Liver (tissue), 9 donors: ENCODE results near the gene TNFRSF12A. TPM values are rescaled to one million over a fixed set of nuclear protein-coding genes. Genes with fewer than 3 reads are reported as not detected.

Experiments used
- DNase-seq: peaks from one replicate; pipeline ENCODE4 v3.0.0-alpha.2; 2017; ENCODE audit warnings: low spot score
- H3K27ac ChIP-seq, 2 donors: one replicate each; pipeline ENCODE4 v1.7.0; 2013; ENCODE audit warnings: inconsistent platforms in 2 of 2, low read length in 2 of 2, control low read depth in 1 of 2, low read depth in 1 of 2, mild to moderate bottlenecking in 1 of 2
- H3K27me3 ChIP-seq, 4 donors: one replicate each; pipeline versions ENCODE4 v1.6.1 to v1.7.0; 2013; ENCODE audit warnings: low read length in 3 of 4, inconsistent platforms in 1 of 4, mild to moderate bottlenecking in 1 of 4, moderate library complexity in 1 of 4; ENCODE audit not compliant: control insufficient read depth in 4 of 4, insufficient read depth in 4 of 4
- H3K36me3 ChIP-seq, 4 donors: one replicate each; pipeline versions ENCODE4 v1.6.1 to v1.7.0; 2013; ENCODE audit warnings: low read length in 3 of 4, mild to moderate bottlenecking in 3 of 4, low read depth in 1 of 4, moderate library complexity in 1 of 4; ENCODE audit not compliant: control insufficient read depth in 4 of 4, insufficient read depth in 3 of 4
- H3K4me1 ChIP-seq, 4 donors: one replicate each; pipeline versions ENCODE4 v1.6.1 to v1.7.0; 2013; ENCODE audit warnings: low read length in 3 of 4, mild to moderate bottlenecking in 3 of 4, moderate library complexity in 1 of 4; ENCODE audit not compliant: control insufficient read depth in 4 of 4, insufficient read depth in 4 of 4
- H3K4me3 ChIP-seq, 3 donors: one replicate each; pipeline versions ENCODE4 v1.6.1 to v1.7.0; 2013; ENCODE audit warnings: low read length in 3 of 3, control low read depth in 1 of 3, low read depth in 1 of 3, mild to moderate bottlenecking in 1 of 3
- H3K9ac ChIP-seq, 2 donors: one replicate each; pipeline ENCODE4 v1.7.0; 2013; ENCODE audit warnings: low read length in 2 of 2, mild to moderate bottlenecking in 2 of 2, moderate library complexity in 2 of 2, control low read depth in 1 of 2, low read depth in 1 of 2
- H3K9me3 ChIP-seq, 4 donors: one replicate each; pipeline versions ENCODE4 v1.6.1 to v1.7.0; 2013; ENCODE audit warnings: low read length in 3 of 4; ENCODE audit not compliant: control insufficient read depth in 4 of 4
- HNF4A ChIP-seq, 2 donors: conservative IDR thresholded peaks; 2 replicates each; pipeline ENCODE4 v1.6.1; 2016; ENCODE audit warnings: antibody characterized with exemption in 2 of 2, mild to moderate bottlenecking in 2 of 2
- MAX ChIP-seq: IDR thresholded peaks from 2 replicates; pipeline ENCODE4 v1.6.1; 2016; ENCODE audit warnings: antibody characterized with exemption
- NR2F2 ChIP-seq: IDR thresholded peaks from 2 replicates; pipeline ENCODE4 v1.6.1; 2016; ENCODE audit warnings: antibody characterized with exemption
- RAD21 ChIP-seq, 2 donors: IDR thresholded peaks; 2 replicates each; pipeline ENCODE4 v1.6.1; 2016; ENCODE audit warnings: antibody characterized with exemption in 2 of 2, mild to moderate bottlenecking in 2 of 2
- RXRA ChIP-seq, 2 donors: IDR thresholded peaks; 2 replicates each; pipeline ENCODE4 v1.6.1; 2017 to 2018; ENCODE audit warnings: antibody characterized with exemption in 2 of 2, mild to moderate bottlenecking in 1 of 2
- SP1 ChIP-seq: IDR thresholded peaks from 2 replicates; pipeline ENCODE4 v1.6.1; 2018; ENCODE audit warnings: antibody characterized with exemption, mild to moderate bottlenecking
- WGBS: extraction: QIAGEN DNeasy Blood & Tissue Kit; methylation state at CpG from one replicate; pipeline ENCODE4 v1.1.7; 2013; 5-methylcytosine and 5-hydroxymethylcytosine counted together
- polyA plus RNA-seq, 2 donors: library from polyadenylated mRNA; stranded (reverse) in 1 of 2; unstranded in 1 of 2; fragments of 200-250 nt in 1 of 2; fragments of >200 nt in 1 of 2; fragmentation: Nextera tagmentation in 1 of 2; extraction: Ambion mirVana in 1 of 2; gene quantifications; one replicate each; pipeline versions ENCODE4 v1.2.1 to v1.2.3, GENCODE V29; 2013 to 2015
- total RNA-seq, 2 donors: library from RNA; depleted of rRNA; stranded (reverse); fragments of >200 nt; gene quantifications; one replicate each; pipeline ENCODE4 v1.2.3, GENCODE V29; 2014
- TF ChIP-seq, protein P1 (sequence below): fragments of 150-350 bp; IDR thresholded peaks from 2 replicates; pipeline ENCODE4 v1.5.1; 2017; ENCODE audit warnings: improper control_type of control experiment, low read depth, low read length; ENCODE audit not compliant: missing input control
- TF ChIP-seq, protein P2 (sequence below): IDR thresholded peaks from 2 replicates; pipeline ENCODE4 v1.6.1; 2016; ENCODE audit warnings: antibody characterized with exemption
- TF ChIP-seq, protein P3 (sequence below): IDR thresholded peaks from 2 replicates; pipeline ENCODE4 v1.6.1; 2016; ENCODE audit warnings: antibody characterized with exemption, mild to moderate bottlenecking
- donor health status: healthy.
- donor health status: healthy.
- donor health status: healthy.
- donor health status: healthy.
- donor health status: healthy.

Gene TNFRSF12A
- total and polyA plus RNA-seq, 4 donors, result 7.9 to 35.5 (median 9.1) TPM

DNA sequence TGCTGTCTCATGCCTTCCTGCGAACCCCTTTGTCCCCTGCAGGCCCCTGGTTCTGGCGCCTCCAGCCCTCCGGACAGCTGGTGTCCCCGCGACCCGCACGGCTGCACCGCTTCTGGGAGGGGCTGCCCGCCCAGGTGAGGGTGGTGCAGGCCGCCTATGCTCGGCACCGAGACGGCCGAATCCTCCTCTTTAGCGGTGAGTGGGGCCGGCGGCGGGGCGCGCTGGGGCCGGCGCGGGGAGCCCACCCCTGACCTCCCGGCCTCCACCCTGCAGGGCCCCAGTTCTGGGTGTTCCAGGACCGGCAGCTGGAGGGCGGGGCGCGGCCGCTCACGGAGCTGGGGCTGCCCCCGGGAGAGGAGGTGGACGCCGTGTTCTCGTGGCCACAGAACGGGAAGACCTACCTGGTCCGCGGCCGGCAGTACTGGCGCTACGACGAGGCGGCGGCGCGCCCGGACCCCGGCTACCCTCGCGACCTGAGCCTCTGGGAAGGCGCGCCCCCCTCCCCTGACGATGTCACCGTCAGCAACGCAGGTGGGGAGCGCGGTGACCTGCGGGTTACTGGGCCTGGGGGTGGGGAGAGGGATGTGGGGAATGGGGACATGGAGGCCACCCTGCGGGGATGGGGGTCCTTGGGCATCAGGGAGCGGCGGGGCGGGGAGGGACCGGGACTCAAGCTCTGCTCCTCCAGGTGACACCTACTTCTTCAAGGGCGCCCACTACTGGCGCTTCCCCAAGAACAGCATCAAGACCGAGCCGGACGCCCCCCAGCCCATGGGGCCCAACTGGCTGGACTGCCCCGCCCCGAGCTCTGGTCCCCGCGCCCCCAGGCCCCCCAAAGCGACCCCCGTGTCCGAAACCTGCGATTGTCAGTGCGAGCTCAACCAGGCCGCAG, 38.2 kb downstream of the TNFRSF12A start:
- H3K9me3 ChIP-seq, result no peaks in the 10 kb centered on the region
- peak overlapping the region; percentile 8 to 89 (median 65) for H3K4me3 ChIP-seq
- TF ChIP-seq HNF4A (conservative IDR thresholded peaks at IDR 0.05), result no peak
- TF ChIP-seq MAX, result no peak
- TF ChIP-seq, protein P1, sequence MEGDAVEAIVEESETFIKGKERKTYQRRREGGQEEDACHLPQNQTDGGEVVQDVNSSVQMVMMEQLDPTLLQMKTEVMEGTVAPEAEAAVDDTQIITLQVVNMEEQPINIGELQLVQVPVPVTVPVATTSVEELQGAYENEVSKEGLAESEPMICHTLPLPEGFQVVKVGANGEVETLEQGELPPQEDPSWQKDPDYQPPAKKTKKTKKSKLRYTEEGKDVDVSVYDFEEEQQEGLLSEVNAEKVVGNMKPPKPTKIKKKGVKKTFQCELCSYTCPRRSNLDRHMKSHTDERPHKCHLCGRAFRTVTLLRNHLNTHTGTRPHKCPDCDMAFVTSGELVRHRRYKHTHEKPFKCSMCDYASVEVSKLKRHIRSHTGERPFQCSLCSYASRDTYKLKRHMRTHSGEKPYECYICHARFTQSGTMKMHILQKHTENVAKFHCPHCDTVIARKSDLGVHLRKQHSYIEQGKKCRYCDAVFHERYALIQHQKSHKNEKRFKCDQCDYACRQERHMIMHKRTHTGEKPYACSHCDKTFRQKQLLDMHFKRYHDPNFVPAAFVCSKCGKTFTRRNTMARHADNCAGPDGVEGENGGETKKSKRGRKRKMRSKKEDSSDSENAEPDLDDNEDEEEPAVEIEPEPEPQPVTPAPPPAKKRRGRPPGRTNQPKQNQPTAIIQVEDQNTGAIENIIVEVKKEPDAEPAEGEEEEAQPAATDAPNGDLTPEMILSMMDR, result no peak
- 11% methylated on average over 77 of the region's 77 CpGs for whole genome bisulfite sequencing
- DNase-seq, result no peak
- H3K9ac ChIP-seq, result peak overlapping the region in 1 of 2 donors; percentile 69
- H3K27ac ChIP-seq, result peak overlapping the region; percentile 5 to 86
- H3K27me3 ChIP-seq, result no peaks in the 10 kb centered on the region
- peaks cover 0 to 2% (median 0%) of the 10 kb centered on the region in 4 donors for H3K36me3 ChIP-seq
- H3K4me1 ChIP-seq, result peaks cover 6 to 18% (median 18%) of the 10 kb centered on the region in 4 donors

DNA sequence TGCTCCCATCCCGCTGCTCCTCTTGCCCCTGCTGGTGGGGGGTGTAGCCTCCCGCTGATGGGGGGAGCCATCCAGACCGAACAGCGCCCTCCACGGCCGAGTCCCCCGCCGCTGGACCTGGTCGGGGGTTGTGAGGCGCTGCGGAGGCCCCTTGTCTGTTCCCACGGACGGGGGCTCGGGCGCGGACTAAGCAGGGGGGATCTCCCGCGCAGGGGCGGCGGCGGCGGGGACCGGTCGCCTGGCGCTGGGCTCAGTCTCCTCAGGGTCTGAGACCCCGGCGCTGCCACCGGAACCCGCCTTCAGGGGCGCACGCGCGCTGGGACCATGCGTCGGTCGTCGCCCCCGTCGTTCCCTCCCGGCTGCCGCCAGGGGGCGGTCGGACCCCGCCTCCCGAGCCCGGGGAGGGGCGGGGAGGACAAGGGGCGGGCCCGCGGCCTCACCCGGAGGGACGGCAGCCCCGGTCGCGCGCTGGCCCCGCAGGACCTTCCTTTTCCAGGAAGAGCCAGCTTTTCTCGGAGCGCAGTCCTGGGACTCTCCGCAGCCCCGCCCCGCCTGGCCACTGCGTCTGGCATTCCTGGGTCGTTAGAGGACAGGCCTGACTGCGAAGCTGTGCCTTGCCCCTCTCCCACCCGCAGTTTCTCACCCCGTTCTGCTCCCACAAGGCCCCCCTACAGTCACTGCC, 39.0 kb downstream of the TNFRSF12A start:
- TF ChIP-seq NR2F2, result peak; percentile 48
- TF ChIP-seq MAX, result no peak
- TF ChIP-seq, protein P2, sequence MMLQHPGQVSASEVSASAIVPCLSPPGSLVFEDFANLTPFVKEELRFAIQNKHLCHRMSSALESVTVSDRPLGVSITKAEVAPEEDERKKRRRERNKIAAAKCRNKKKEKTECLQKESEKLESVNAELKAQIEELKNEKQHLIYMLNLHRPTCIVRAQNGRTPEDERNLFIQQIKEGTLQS, result no peak
- peak; percentile 79 for TF ChIP-seq SP1
- TF ChIP-seq HNF4A (conservative IDR thresholded peaks at IDR 0.05), result peak in 1 of 2 donors; percentile 46
- TF ChIP-seq RAD21 (IDR thresholded peaks at IDR 0.05), result peak; percentile 79 to 83
- peak; percentile 77 for TF ChIP-seq RXRA (IDR thresholded peaks at IDR 0.05)
- TF ChIP-seq, protein P1, result peak; percentile 94
- TF ChIP-seq, protein P3, sequence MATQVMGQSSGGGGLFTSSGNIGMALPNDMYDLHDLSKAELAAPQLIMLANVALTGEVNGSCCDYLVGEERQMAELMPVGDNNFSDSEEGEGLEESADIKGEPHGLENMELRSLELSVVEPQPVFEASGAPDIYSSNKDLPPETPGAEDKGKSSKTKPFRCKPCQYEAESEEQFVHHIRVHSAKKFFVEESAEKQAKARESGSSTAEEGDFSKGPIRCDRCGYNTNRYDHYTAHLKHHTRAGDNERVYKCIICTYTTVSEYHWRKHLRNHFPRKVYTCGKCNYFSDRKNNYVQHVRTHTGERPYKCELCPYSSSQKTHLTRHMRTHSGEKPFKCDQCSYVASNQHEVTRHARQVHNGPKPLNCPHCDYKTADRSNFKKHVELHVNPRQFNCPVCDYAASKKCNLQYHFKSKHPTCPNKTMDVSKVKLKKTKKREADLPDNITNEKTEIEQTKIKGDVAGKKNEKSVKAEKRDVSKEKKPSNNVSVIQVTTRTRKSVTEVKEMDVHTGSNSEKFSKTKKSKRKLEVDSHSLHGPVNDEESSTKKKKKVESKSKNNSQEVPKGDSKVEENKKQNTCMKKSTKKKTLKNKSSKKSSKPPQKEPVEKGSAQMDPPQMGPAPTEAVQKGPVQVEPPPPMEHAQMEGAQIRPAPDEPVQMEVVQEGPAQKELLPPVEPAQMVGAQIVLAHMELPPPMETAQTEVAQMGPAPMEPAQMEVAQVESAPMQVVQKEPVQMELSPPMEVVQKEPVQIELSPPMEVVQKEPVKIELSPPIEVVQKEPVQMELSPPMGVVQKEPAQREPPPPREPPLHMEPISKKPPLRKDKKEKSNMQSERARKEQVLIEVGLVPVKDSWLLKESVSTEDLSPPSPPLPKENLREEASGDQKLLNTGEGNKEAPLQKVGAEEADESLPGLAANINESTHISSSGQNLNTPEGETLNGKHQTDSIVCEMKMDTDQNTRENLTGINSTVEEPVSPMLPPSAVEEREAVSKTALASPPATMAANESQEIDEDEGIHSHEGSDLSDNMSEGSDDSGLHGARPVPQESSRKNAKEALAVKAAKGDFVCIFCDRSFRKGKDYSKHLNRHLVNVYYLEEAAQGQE, result peak; percentile 48
- H3K27ac ChIP-seq, result peak overlapping the region; percentile 86 to 89
- peak; percentile 83 for DNase-seq
- H3K4me3 ChIP-seq, result peak overlapping the region; percentile 21 to 89 (median 65)
- no peaks in the 10 kb centered on the region for H3K27me3 ChIP-seq
- H3K9me3 ChIP-seq, result no peaks in the 10 kb centered on the region
- H3K4me1 ChIP-seq, result peaks cover 6 to 18% (median 18%) of the 10 kb centered on the region in 4 donors
- under 1% methylated on average over 67 of the region's 67 CpGs for WGBS
- H3K36me3 ChIP-seq, result no peaks in the 10 kb centered on the region
- peak overlapping the region; percentile 2 to 69 for H3K9ac ChIP-seq
